ENCODE measurements around the gene ORC6.
"Not testable (repeated sequence)": the region's sequence is repeated elsewhere in the genome, so short reads cannot be mapped to it uniquely, and the experiment has no call there.

DNA sequence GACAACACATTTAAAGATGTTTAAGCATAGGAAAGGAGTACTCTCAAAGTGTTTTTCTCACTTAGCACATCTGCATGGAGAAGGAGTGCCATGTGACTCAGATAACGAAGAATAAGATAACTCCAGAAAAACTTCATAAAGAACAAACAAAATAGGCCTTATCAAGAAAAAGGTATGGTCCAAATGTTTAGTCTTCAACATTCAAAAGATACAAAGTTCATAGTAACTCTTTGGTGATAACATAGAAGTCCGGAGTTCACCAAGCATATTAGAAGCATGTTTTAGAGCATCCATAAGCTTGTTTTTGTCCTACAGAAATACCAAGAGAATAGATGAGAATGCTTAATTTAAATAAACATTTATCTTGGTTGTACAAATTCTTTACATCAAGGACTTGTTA is 7.6 kb upstream of the ORC6 start:
- not testable (repeated sequence) for TF ChIP-seq EZH2phosphoT487 (IDR thresholded peaks at IDR 0.05; ENCODE audit: insufficient read depth, low read depth); EZH2 (IDR thresholded peaks at IDR 0.05; ENCODE audit: insufficient read depth, poor library complexity, severe bottlenecking)

All from GM23248 (cell line).